T-helper 1 cell treated with Interleukin-12 subunit alpha and Interleukin-12 subunit beta and Interleukin-4 antibody, amounts not matched to agents 30 μg/mL and 1 μg/mL, for 36 hours (primary cell): ENCODE data around the gene SCMH1.

Experiments used
- H3K27ac Mint-ChIP-seq: one replicate; pipeline ENCODE4 v1.8.0; 2021; ENCODE audit warnings: mild to moderate bottlenecking, mixed read lengths
- H3K27me3 Mint-ChIP-seq: one replicate; pipeline ENCODE4 v1.8.0; 2021; ENCODE audit warnings: low read depth, mixed read lengths
- H3K36me3 Mint-ChIP-seq: one replicate; pipeline ENCODE4 v1.8.0; 2021; ENCODE audit warnings: low read depth, mixed read lengths
- H3K4me1 Mint-ChIP-seq: one replicate; pipeline ENCODE4 v1.8.0; 2021; ENCODE audit warnings: low read depth, mixed read lengths
- H3K4me3 Mint-ChIP-seq: one replicate; pipeline ENCODE4 v1.8.0; 2021; ENCODE audit warnings: mild to moderate bottlenecking, moderate library complexity, mixed read lengths
- H3K9me3 Mint-ChIP-seq: one replicate; pipeline ENCODE4 v1.8.0; 2021; ENCODE audit warnings: mixed read lengths

The SCMH1 gene

GRCh38 chr1:40980068-40980452 lies 262.0 kb downstream of the SCMH1 start:
- Mint-ChIP-seq H3K4me1 (peaks cover 37% of the 10 kb centered on the region), H3K36me3 (peaks cover 21% of the 10 kb centered on the region), H3K27me3 (no peaks in the 10 kb centered on the region), H3K9me3 (no peaks in the 10 kb centered on the region), H3K4me3 (peak overlapping the region; percentile 94), H3K27ac (peak overlapping the region; percentile 91)

GRCh38 chr1:40979241-40980067 lies 262.7 kb downstream of the SCMH1 start, which contains the start of gene CTPS1:
Gene CTPS1, plus strand, starts transcription at chr1:40979696. Its CDS starts 3,595 bp downstream, at chr1:40983291.
- Mint-ChIP-seq H3K27ac (peak within 1 kb of the TSS; percentile 94), H3K4me1 (peaks cover 34% of the 10 kb centered on the region), H3K27me3 (no peaks in the 10 kb centered on the region), H3K36me3 (peaks cover 18% of the 10 kb centered on the region), H3K9me3 (no peaks in the 10 kb centered on the region), H3K4me3 (peak within 1 kb of the TSS; percentile 94)

DNA sequence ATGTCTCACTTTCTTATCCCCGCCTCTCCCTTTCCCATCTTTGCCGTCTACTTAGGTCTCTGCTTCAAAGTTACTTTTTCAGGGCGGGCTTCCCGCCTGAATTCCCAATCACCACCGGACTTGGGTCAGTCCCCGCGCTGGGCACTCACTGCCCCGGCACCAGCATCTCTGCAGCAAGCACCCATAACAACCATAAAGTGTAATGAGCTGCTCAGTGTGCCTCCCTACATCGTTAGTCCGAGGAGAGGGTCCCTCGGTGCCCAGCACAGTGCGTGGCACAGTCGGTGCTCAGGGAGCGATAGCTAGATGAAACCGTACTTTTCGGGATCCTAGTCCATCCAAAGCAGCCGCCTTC lies 263.2 kb downstream of the SCMH1 start:
- H3K9me3 Mint-ChIP-seq: no peaks in the 10 kb centered on the region
- H3K27me3 Mint-ChIP-seq: no peaks in the 10 kb centered on the region
- peaks cover 34% of the 10 kb centered on the region for H3K4me1 Mint-ChIP-seq
- peak overlapping the region; percentile 94 for H3K27ac Mint-ChIP-seq
- peak overlapping the region; percentile 86 for H3K4me3 Mint-ChIP-seq
- peaks cover 12% of the 10 kb centered on the region for H3K36me3 Mint-ChIP-seq

DNA sequence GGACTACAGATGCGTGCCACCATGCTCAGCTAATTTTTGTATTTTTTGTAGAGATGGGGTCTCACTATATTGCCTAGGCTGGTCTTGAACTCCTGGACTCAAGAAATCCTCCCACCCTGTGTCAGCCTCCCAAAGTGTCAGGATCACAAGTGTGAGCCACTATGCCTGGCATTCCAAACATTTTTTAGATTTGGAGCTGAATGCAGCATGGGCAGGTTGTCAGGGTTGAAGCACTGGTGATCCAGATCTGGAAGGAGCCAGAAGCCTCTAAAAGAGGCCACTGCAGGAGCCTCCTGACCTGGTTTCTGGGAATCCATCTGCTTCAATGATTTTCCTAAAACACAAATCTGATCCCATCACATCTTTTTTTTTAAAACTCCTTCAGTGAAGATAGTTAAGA lies 264.4 kb downstream of the SCMH1 start:
- H3K4me1 Mint-ChIP-seq: peaks cover 29% of the 10 kb centered on the region

More for the DNA sequence above, 264.4 kb downstream of the SCMH1 start:
- Mint-ChIP-seq H3K4me3 (no peak overlapping the region), H3K9me3 (no peaks in the 10 kb centered on the region), H3K27me3 (no peaks in the 10 kb centered on the region), H3K27ac (no peak overlapping the region), H3K36me3 (peaks cover 8% of the 10 kb centered on the region)
